ENCODE measurements around the gene TMEM79. TPM values are rescaled to one million over a fixed set of nuclear protein-coding genes. Genes with fewer than 3 reads are reported as not detected.
"Not testable (repeated sequence)": the region's sequence is repeated elsewhere in the genome, so short reads cannot be mapped to it uniquely, and the experiment has no call there.

The TMEM79 gene
- total and polyA plus RNA-seq, 2 donors (not counting 1 experiment from before 2014, with no cell fraction given), result 1.1 to 3.6 TPM

DNA sequence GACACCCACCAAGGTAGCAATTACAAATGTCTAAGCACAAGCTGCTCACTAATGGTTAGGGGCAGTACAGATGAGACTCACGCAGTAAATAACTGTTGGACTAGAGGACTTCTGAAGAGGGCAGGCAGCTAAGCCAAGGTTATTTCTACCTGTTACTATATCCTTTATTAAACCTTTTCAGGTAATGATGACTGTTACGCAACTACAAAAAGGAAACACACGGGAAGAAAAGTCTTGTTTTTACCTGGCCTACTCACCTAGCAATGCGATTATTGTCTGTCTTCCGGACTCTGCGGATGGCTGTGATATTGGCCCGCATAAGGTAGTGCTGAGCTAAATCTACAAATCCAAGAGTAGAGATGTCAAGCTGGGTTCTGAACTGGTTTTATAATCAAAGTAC lies 32.8 kb downstream of the TMEM79 start:
- Histone ChIP-seq H3K4me2 (ENCODE audit: extremely low read depth, insufficient read depth, low read length) (no peak overlapping the region), H3K27me3 (ENCODE audit: control insufficient read depth, insufficient read depth, low read length) (no peaks in the 10 kb centered on the region), H3K4me3 (replicated peaks in 1 of 4; ENCODE audit: control extremely low read depth in 1 of 4, insufficient read depth in 1 of 4, low read depth in 3 of 4, low read length in 4 of 4) (no peak overlapping the region), H3K4me1 (ENCODE audit: control insufficient read depth, extremely low read depth, insufficient read depth, low read length) (no peaks in the 10 kb centered on the region), H3K27ac (ENCODE audit: insufficient read depth, low read length) (no peak overlapping the region), H3K9me3 (ENCODE audit: control insufficient read depth, insufficient read depth, low read depth, low read length) (no peaks in the 10 kb centered on the region), H2AFZ (ENCODE audit: low read length) (no peak overlapping the region), H4K20me1 (ENCODE audit: control insufficient read depth, extremely low read depth, insufficient read depth, low read length) (no peaks in the 10 kb centered on the region), H3K36me3 (ENCODE audit: control insufficient read depth, insufficient read depth, low read length) (peaks cover 21% of the 10 kb centered on the region), H3K9ac (ENCODE audit: insufficient read depth, low read length) (no peak overlapping the region), H3K79me2 (ENCODE audit: control insufficient read depth, insufficient read depth, low read length) (no peaks in the 10 kb centered on the region)
- DNase-seq (ENCODE audit: low read depth in 2 of 2), result no peak
- TF ChIP-seq, protein P1, sequence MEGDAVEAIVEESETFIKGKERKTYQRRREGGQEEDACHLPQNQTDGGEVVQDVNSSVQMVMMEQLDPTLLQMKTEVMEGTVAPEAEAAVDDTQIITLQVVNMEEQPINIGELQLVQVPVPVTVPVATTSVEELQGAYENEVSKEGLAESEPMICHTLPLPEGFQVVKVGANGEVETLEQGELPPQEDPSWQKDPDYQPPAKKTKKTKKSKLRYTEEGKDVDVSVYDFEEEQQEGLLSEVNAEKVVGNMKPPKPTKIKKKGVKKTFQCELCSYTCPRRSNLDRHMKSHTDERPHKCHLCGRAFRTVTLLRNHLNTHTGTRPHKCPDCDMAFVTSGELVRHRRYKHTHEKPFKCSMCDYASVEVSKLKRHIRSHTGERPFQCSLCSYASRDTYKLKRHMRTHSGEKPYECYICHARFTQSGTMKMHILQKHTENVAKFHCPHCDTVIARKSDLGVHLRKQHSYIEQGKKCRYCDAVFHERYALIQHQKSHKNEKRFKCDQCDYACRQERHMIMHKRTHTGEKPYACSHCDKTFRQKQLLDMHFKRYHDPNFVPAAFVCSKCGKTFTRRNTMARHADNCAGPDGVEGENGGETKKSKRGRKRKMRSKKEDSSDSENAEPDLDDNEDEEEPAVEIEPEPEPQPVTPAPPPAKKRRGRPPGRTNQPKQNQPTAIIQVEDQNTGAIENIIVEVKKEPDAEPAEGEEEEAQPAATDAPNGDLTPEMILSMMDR (conservative IDR thresholded peaks at IDR 0.05 in 1 of 2, IDR thresholded peaks at IDR 0.05 in 1 of 2; ENCODE audit: low read depth in 1 of 2, low read length in 2 of 2), result no peak
- TF ChIP-seq EZH2 (IDR thresholded peaks at IDR 0.05; ENCODE audit: low read length, missing control alignments), result no peak

DNA sequence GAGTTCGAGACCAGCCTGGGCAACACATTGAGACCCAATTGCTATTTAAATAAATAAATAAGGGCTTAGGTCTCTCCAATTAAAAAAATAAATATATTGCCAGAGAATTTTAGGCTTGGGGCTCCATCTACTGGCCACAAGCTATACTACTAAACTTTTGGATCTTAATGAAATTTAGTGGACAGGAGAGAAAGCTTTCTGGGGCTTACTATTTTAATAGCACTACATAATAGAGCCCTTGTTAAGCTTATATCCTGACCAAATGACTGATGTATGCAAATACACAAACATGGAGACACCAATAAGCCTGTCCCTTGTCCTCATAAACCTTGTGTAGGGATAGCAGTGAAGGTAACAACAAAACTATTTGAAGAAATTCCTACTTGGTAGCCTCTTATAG lies 35.5 kb downstream of the TMEM79 start:
- no peaks in the 10 kb centered on the region for H4K20me1 ChIP-seq (ENCODE audit: control insufficient read depth, extremely low read depth, insufficient read depth, low read length)
- DNase-seq (ENCODE audit: low read depth in 2 of 2), result peak; percentile 12 to 58
- H3K36me3 ChIP-seq (ENCODE audit: control insufficient read depth, insufficient read depth, low read length), result peaks cover 25% of the 10 kb centered on the region

DNA sequence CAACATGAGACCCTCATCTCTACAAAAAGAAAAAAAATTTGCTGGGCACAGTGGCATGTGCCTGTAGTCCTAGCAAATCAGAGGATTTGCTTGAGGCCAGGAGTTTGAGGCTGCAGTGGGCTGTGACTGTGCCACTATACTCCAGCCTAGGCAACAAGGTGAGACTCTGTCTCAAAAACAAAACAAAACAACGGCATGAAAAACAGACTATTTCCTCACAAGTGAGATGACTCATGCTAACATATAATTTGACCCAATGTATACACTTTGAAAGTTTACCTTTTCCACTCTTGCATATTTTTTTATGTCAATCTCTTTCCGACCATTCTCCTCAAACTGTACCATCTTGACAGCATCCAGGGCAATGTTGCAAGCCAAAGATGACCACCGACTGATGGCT lies 36.4 kb downstream of the TMEM79 start:
- DNase-seq (ENCODE audit: low read depth in 2 of 2), result no peak
- Histone ChIP-seq H3K9ac (ENCODE audit: insufficient read depth, low read length) (no peak overlapping the region), H3K36me3 (ENCODE audit: control insufficient read depth, insufficient read depth, low read length) (peaks cover 23% of the 10 kb centered on the region), H3K4me1 (ENCODE audit: control insufficient read depth, extremely low read depth, insufficient read depth, low read length) (no peaks in the 10 kb centered on the region), H3K27me3 (ENCODE audit: control insufficient read depth, insufficient read depth, low read length) (no peaks in the 10 kb centered on the region), H3K4me3 (replicated peaks in 1 of 4; ENCODE audit: control extremely low read depth in 1 of 4, insufficient read depth in 1 of 4, low read depth in 3 of 4, low read length in 4 of 4) (no peak overlapping the region), H4K20me1 (ENCODE audit: control insufficient read depth, extremely low read depth, insufficient read depth, low read length) (no peaks in the 10 kb centered on the region), H3K79me2 (ENCODE audit: control insufficient read depth, insufficient read depth, low read length) (no peaks in the 10 kb centered on the region), H2AFZ (ENCODE audit: low read length) (no peak overlapping the region), H3K4me2 (ENCODE audit: extremely low read depth, insufficient read depth, low read length) (no peak overlapping the region), H3K9me3 (ENCODE audit: control insufficient read depth, insufficient read depth, low read depth, low read length) (no peaks in the 10 kb centered on the region), H3K27ac (ENCODE audit: insufficient read depth, low read length) (no peak overlapping the region)
- TF ChIP-seq EZH2 (IDR thresholded peaks at IDR 0.05; ENCODE audit: low read length, missing control alignments), result no peak
- TF ChIP-seq, protein P1 (conservative IDR thresholded peaks at IDR 0.05 in 1 of 2, IDR thresholded peaks at IDR 0.05 in 1 of 2; ENCODE audit: low read depth in 1 of 2, low read length in 2 of 2), result no peak

More for the DNA sequence above, 35.5 kb downstream of the TMEM79 start:
- no peak overlapping the region for H3K9ac ChIP-seq (ENCODE audit: insufficient read depth, low read length)
- no peak overlapping the region for H3K27ac ChIP-seq (ENCODE audit: insufficient read depth, low read length)
- H3K79me2 ChIP-seq (ENCODE audit: control insufficient read depth, insufficient read depth, low read length), result no peaks in the 10 kb centered on the region
- no peaks in the 10 kb centered on the region for H3K4me1 ChIP-seq (ENCODE audit: control insufficient read depth, extremely low read depth, insufficient read depth, low read length)
- no peak overlapping the region for H3K4me2 ChIP-seq (ENCODE audit: extremely low read depth, insufficient read depth, low read length)
- no peak overlapping the region for H3K4me3 ChIP-seq (replicated peaks in 1 of 4; ENCODE audit: control extremely low read depth in 1 of 4, insufficient read depth in 1 of 4, low read depth in 3 of 4, low read length in 4 of 4)
- no peak overlapping the region for H2AFZ ChIP-seq (ENCODE audit: low read length)
- no peak for TF ChIP-seq EZH2 (IDR thresholded peaks at IDR 0.05; ENCODE audit: low read length, missing control alignments)
- TF ChIP-seq, protein P1 (conservative IDR thresholded peaks at IDR 0.05 in 1 of 2, IDR thresholded peaks at IDR 0.05 in 1 of 2; ENCODE audit: low read depth in 1 of 2, low read length in 2 of 2), result peak; percentile 43 to 61
- H3K27me3 ChIP-seq (ENCODE audit: control insufficient read depth, insufficient read depth, low read length), result no peaks in the 10 kb centered on the region
- H3K9me3 ChIP-seq (ENCODE audit: control insufficient read depth, insufficient read depth, low read depth, low read length), result no peaks in the 10 kb centered on the region

DNA sequence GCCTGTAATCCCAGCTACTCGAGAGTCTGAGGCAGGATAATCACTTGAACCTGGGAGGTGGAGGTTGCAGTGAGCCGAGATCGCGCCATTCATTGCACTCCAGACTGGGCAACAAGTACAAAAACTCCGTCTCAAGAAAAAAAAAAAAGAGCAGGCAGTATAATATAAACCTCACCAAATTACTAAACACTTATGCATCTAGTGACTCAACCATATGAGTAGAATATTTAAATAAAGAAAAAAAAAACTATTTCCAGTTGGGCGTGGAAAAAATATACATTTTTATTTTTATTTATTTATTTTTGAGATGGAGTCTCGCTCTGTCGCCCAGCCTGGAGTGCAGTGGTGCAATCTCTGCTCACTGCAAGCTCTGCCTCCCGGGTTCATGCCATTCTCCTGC lies 39.1 kb downstream of the TMEM79 start:
- DNase-seq (ENCODE audit: low read depth in 2 of 2), result peak; percentile 50 to 75
- Histone ChIP-seq H3K36me3 (ENCODE audit: control insufficient read depth, insufficient read depth, low read length) (peaks cover 19% of the 10 kb centered on the region), H3K27ac (ENCODE audit: insufficient read depth, low read length) (peak overlapping the region; percentile 20)
- H3K4me1 ChIP-seq (ENCODE audit: control insufficient read depth, extremely low read depth, insufficient read depth, low read length); H2AFZ ChIP-seq (ENCODE audit: low read length); H4K20me1 ChIP-seq (ENCODE audit: control insufficient read depth, extremely low read depth, insufficient read depth, low read length); H3K4me3 ChIP-seq (replicated peaks in 1 of 4; ENCODE audit: control extremely low read depth in 1 of 4, insufficient read depth in 1 of 4, low read depth in 3 of 4, low read length in 4 of 4); H3K9me3 ChIP-seq (ENCODE audit: control insufficient read depth, insufficient read depth, low read depth, low read length); H3K4me2 ChIP-seq (ENCODE audit: extremely low read depth, insufficient read depth, low read length); H3K9ac ChIP-seq (ENCODE audit: insufficient read depth, low read length); H3K27me3 ChIP-seq (ENCODE audit: control insufficient read depth, insufficient read depth, low read length); H3K79me2 ChIP-seq (ENCODE audit: control insufficient read depth, insufficient read depth, low read length): not testable (repeated sequence)

All from fibroblast of lung (primary cell).